Raji (cell line): Measurements from ENCODE around the gene DCAF5.

ENCODE experiments used
- POLR2A ChIP-seq: IDR thresholded peaks from 2 replicates; pipeline ENCODE4 v1.6.1; 2011; ENCODE audit warnings: low read depth, low read length, control low read depth; ENCODE audit not compliant: insufficient read depth

The DCAF5 gene

DNA sequence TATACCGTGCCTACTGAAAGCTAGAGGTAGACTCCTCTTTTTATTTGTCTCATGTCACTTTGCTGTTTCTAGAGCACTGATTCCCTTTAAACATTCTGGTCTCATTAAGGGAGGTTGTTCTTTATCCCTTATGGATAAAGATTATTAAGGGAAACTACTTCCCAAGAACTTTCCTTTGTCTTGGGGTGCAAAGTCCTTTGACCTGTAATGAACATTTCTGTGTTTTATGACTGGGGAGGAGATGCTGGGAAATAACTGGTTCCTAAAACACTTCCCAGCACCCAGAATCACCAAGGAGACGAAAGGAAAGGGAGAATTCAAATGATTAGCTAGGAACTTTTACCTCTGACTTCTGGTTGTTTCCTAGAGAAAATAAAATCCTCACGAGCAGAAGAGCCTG, 110.6 kb downstream of the DCAF5 start:
- TF ChIP-seq POLR2A = no peak

- TF ChIP-seq POLR2A = no peak
Measured at GRCh38 chr14:69041783-69042182, 111.1 kb downstream of the DCAF5 start.

DNA sequence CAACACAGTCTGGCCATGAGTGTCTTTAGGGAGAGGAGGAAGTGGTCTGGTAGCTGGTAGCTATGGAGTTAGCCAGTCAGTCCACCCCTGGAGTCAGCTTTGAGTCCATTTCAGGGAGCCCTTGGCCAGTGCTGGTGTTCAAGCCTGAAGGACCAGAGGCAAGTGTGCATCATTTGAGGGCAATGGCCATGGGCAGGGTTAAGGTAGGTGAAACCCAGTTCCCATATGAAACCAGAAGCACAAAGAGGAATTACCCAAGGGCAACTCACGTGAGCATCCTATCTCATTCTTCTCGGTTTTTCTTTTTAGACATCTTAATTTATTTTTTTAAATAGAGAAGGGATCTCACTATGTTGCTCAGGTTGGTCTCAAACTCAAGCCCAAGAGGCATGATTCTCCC, 112.6 kb downstream of the DCAF5 start:
- no peak for TF ChIP-seq POLR2A

- TF ChIP-seq POLR2A = no peak
Measured at GRCh38 chr14:69039288-69039628, 113.7 kb downstream of the DCAF5 start.

GRCh38 chr14:69038455-69039287, 114.2 kb downstream of the DCAF5 start:
- no peak for TF ChIP-seq POLR2A

DNA sequence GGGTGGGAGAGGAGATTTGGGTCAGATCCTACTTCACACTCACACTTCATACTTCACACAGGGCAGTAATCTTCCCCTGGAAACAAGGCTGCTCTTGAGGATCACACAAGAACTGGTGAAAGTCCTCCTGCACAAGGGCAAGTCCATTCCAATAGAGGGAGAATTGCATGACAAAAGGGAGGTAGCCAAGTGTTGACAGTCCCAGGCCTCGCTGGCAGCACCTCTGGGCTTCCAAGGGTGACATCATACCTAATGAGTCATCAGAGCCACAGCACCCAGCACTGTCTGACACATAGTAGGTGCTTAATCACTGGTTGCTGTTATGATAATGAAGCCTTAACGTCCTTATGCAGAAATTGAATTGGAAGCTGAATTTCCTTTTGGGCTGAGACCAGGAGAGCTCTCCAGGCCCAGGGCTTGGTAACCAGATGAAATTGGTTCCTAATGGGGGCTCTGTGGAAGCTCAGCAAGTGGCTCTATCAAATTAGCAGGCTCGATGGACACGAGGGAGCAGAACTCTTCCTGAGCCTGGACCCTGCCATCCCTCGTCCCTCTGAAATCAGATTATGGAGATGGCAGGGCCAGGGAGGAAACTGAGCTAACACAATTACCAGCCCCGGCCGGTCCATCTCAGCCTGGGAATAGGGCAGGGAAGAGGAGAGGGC, 115.0 kb downstream of the DCAF5 start:
- TF ChIP-seq POLR2A = no peak

DNA sequence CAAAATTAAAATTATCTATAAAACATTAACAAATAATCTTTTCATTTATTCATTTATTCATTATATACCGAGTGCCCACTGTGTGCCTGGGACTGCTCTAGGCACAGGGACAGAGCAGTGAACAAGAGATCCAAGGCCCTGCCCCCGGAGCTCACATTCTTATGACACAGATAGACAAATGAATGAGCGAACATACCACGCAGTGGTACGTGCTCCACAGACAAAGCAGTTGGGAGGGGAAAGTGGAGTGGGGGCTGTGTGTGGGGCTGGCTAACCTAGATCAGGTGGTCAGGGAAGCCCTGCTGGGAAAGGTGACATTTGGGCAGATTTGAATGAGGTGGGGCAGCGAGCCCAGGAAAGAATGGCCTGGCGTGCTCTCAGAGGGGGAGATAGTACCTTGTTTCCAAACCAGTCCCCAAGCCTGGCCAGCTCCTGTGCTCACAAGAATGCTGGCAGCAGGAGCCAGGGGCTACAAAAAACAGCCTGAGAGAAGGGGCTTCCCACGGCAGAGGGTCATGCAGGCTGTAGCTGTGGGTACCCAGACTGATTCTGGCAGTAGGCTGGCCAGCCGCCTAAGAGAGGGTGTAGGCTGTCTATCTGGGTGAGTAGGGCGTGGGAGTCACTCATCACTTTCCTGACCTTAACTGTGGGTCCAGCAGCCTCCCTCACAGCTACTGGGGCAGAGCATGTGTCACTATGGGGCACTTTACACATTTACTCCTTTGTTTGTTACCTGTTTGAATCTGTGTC, 116.0 kb downstream of the DCAF5 start:
- TF ChIP-seq POLR2A = no peak

GRCh38 chr14:69034612-69035262, 118.2 kb downstream of the DCAF5 start:
- no peak for TF ChIP-seq POLR2A

GRCh38 chr14:69027242-69027913, 125.5 kb downstream of the DCAF5 start:
- no peak for TF ChIP-seq POLR2A

GRCh38 chr14:69023035-69023434, 129.9 kb downstream of the DCAF5 start:
- no peak for TF ChIP-seq POLR2A

- TF ChIP-seq POLR2A = no peak
Measured at GRCh38 chr14:69017706-69018105, 135.2 kb downstream of the DCAF5 start.

DNA sequence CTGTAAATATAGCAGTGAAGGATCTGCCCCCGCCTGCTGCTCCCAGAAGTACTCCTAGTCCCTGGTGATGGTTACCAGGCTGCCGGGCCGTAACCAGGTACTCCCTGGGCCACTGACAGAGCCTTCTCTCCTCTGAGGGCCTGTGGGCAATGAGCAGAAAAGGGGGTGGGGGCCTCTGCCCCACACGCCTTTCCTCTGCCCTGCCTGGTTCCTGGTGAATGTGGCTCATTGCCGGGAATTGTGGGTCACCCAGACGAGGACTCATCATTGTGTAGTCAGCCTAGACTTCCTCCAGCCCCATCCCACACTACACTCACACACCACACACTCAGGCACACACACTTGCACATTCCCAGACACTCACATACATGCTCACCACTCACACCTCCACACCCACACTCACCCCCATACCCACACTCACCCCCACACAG, 138.1 kb downstream of the DCAF5 start:
- TF ChIP-seq POLR2A = no peak

- no peak for TF ChIP-seq POLR2A
Measured at GRCh38 chr14:69013943-69014782, 138.8 kb downstream of the DCAF5 start.

- TF ChIP-seq POLR2A = no peak
Measured at GRCh38 chr14:69012256-69012953, 140.5 kb downstream of the DCAF5 start.

GRCh38 chr14:69010648-69011047, 142.3 kb downstream of the DCAF5 start:
- no peak for TF ChIP-seq POLR2A
